DMS53 treated with DMSO at 0.1 percent for 48 hours (cell line): ENCODE measurements around the gene ACYP1.
"Not testable (repeated sequence)": the region's sequence is repeated elsewhere in the genome, so short reads cannot be mapped to it uniquely, and the experiment has no call there.

Experiments
- DNase-seq: peaks from one replicate; lab custom pipeline; 2025; ENCODE audit not compliant: unreplicated experiment; lab: John Stamatoyannopoulos, UW

ACYP1 gene

DNA sequence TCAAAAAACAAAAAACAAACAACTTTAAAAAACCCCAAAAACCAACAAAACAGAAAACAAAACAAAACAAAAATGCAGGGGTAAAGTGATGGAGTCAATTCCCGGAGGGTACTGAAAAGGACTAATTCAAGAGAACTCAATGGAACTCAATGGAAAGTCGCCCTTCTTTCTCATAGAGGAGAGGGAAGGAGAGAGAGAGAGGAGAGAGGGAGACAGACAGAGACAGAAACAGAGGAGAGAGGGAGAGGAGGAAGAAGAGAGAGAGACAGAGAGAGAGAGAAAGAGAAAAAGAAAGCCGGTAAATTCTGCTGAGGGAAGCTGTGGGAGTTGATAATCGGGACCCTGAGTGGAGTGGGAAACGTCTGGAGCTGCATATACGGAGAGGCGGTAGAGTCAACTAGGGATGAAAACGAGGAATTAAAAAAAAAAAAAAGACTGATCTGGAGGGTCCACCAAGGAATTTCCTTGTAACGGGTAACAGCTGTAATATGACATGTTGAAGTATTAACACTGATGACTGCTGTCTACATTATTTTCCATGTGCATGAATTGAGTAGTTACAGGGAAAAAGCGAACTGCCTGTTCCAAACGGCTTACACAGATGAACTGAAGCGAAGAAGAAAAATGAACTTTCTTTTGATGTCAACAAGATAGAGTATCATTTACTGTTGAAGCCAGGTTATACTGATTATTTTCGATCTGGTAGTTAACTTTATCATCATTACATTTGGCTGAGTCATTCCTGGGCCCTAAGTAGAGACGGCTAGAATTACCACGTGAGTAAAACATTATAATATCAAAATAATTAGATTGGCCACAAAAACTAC lies 4.7 kb upstream of the ACYP1 start:
- DNase-seq, result peak; percentile 19

DNA sequence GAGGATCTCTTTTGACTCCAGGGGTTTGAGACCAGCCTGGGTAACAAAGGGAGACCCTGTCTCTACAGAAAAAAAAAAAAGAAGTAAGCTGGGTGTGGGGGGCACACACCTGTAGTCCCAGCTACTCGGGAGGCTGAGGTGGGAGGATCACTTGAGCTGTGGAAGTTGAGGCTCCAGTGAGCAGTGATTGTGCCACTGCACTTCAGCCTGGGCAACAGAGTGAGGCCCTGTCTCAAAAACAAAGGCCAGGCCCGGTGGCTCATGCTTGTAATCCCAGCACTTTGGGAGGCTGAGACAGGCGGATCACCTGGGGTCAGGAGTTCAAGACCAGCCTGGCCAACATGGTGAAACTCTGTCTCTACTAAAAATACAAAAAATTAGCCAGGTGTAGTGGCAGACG lies 3.9 kb upstream of the ACYP1 start:
- DNase-seq, result not testable (repeated sequence)

DNA sequence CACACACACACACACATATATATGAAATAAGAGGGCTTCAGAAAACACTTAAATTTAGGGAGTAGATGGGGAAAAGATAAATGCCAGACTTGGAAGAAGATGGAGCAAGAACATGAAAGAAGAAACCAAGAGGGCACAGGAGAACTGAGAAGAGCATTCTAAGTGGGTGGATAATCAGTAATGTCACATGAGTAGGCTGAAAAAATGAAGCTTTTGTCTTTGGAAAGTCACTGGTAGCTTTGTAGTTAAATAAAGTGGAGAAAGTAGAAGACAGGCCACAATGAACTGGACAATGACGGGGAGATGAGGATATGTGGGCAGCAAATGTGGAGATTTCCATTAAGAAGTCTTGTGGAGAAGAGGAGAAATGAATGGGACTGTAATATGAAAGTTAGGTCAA lies 3.4 kb upstream of the ACYP1 start:
- DNase-seq, result no peak

DNA sequence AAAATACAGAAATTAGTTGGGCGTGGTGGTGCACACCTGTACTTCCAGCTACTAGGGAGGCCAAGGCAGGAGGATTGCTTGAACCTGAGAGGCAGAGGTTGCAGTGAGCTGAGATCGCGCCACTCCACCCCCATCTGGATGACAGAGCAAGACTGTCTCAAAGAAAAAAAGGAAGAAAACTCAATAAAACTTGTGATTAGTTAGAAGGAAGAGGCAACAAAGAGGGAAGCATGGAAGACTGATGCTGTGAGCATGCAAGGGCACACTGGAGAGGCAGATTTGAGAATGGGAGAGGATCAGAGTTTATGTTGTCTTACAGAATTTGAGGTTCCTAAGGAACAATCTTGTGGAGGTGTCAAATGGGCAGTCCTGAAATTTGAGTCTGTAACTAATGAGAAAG lies 2.9 kb upstream of the ACYP1 start:
- DNase-seq, result no peak

DNA sequence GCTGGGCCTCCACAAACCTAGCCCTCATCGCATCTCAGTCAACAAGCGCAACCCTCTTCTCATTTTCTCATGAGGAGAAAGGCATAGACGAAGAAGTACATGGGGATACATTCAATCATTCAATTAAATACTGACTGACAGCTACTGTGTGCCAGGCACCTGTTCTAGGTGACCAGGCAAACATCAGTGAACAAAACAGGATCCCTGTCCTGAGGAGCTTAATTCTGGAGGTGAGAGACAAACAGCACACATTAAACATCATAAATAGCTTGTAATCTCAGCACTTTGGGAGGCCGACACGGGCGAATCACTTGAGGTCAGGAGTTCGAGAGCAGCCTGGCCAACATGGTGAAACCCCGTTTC lies 362 bp upstream of the ACYP1 start:
- no peak for DNase-seq

DNA sequence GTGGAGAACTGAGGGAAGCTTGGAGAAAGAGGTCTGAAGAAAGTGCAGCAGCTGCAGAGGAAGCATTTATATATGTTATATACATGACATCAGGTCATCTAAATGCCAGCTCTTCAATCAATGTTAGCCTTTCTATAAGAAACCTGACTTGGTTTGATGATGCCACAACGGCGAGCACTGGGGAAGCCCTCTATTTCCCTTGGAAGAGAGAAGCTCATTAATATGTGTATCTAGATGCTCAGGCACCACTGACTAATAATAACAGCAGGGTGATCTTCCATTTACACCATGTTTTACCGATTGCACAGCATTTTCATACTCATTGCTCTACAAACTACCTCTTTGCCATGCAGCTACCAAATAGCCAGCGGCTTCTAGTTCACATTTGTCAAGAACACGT lies 811 bp downstream of the ACYP1 start:
- DNase-seq, result no peak

DNA sequence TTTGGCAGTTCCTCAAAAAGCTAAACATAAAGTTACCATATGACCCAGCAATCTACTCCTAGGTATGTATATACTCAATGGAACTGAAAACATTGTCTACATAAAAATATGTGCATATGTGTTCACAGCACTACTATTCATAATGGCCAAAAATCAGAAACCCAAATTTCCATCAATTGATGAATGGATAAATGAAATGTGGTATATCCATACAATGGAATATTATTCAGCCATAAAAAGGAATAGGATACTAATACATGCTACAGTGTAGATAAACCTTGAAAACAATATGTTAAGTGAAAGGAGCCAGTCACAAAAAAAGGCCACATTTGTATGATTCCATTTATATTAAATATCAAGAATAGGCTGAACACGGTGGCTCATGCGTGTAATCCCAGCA lies 3.4 kb downstream of the ACYP1 start:
- no peak for DNase-seq

DNA sequence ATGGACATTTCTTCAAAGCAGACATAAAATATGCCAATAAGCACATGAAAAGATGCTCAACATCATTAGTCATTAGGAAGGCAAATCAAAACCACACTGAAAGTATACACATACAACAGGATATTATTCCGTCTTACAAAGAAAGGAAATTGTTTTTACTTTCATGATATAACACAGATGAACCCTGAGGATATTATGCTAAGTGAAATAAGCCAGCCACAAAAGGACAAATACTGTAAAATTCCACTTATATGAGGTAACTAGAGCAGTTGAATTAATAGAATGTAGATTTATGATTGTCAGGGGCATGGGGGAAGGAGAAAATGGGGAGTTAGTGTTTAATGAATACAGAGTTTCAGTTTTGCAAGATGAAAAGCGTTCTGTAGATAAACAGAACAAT lies 4.2 kb downstream of the ACYP1 start:
- DNase-seq, result no peak

DNA sequence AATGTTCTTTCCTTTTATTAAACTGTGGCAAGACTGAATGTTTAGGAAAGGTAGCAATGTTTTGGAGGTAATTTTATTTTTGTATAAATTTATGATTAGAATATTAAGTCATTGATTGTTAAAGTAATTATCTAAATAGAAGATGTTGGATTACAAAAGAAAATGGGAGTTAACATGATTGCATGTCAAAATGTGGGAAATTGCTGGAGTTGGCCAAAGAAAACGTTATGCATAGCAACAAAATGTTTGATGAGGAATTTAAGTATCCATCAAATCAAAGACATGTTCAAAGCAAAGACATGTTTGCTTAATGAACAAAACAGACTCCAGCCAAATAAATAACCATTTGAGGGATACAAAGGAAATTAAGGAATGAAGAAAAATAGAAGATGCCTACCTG lies 9.4 kb downstream of the ACYP1 start:
- no peak for DNase-seq

DNA sequence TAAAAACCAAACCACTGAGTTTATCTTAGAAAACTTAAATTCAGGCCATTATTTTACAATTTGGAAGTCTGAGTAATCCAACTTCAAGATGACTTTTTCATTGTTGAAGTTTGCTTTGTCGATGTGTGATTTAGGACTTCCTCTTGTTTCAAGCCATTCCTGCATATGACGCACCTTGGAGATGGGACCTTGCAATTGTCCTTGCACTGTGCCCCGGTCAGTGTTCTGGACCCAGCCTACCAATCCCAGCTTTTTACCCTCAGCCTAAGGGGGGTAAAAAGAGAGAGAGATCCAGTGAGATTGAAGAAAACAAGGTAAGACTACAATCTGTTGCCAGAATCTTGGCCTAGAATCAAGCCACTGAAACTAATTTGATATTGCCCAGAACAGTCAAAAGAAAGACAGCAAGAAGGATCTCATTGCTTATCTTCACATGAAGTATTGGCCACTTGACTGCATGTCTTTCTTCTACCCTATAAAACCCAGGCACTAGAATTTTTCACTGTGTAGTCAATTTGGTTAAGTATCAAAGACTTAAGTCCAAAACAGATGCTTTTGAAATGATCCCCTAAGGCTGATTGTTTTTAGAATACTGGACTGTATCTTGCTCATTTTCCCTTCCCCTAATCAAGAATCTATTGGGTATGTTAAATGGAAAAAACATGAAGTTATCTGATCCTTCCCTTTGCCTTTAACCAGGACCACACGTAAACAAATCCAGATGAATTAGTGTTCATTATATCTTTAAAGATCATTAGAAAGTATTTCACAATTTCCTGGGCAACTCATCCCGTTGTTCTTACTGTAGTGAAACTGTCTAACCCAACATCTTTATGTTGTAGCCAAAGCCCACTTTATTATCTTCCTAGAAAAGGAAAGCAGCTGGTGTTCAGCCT lies 10.2 kb downstream of the ACYP1 start:
- DNase-seq, result no peak

DNA sequence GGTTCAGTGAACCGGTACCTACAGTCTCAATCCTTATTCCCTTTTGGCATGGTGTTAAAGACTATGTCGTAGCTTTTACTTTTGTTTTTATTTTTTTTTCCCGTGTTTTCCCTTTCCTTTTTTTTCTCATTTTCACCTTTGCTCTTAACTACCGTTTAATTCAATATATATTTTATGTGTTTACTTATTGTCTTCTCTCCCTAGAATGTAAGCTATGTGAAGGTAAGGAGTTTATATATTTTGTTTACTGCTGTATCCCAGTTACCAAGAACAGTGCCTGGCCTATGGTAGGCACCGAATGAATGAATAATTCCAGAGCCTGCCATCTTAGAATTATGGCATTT lies 12.3 kb downstream of the ACYP1 start:
- DNase-seq, result no peak

DNA sequence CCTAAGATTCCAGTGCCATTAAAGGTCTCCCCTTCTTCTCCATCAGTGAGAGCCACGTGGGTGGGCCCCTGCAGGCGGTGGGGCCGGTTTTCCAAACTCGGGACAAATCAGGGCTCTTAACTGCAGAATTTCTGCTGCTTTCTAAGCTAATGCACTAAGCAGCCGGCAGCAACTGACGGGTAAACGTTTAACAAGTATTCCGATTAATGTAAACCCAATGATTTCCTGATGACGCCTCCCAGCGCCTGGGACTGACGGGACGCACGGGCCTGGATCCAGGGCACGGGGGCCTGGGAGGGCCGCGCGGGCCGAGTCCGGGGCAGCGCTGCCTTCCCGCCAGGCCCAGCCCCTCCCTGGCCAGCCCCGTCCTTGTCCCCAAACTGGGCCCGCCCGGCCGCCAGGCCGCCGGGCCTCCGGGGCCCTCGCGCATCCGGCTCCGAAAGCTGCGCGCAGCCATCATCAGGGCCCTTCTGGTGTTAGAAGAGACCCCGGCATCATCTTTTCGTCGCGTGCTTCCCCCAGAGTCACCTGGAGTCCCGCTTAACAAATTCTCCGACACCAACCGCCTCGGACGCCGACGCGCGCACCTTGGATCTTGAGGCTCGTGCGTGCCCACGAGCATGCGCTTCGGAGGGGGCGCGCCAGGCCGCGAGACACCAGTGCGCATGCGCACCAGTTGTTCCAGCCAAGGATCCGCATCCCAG lies 12.8 kb downstream of the ACYP1 start, which contains the start of gene MLH3:
Gene MLH3, minus strand, starts transcription at position 616 of the 704 bp plus-strand sequence. CDS start 1,812 bp downstream, outside the sequence.
- peak; percentile 55 for DNase-seq

DNA sequence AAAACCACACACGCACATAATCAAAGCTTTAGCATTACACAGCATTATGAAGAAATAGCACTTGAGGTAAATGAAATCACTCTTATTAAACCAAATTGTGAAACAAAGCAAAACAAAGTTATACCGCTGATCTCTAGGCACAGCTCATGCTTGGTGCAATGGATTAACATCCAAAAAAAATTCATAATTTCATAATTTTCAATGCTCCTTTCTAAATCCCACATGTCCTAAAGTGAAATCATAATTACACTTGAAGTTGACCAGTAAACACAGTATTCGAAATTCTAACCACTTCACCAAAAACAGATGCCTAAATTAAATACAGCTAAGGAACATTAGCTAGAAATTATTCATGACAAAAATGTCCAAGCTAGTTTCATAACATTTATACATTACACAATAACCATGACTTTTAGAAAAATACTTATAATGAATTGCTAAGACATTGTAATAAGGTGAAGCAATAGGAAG lies 14.1 kb downstream of the ACYP1 start:
- no peak for DNase-seq

DNA sequence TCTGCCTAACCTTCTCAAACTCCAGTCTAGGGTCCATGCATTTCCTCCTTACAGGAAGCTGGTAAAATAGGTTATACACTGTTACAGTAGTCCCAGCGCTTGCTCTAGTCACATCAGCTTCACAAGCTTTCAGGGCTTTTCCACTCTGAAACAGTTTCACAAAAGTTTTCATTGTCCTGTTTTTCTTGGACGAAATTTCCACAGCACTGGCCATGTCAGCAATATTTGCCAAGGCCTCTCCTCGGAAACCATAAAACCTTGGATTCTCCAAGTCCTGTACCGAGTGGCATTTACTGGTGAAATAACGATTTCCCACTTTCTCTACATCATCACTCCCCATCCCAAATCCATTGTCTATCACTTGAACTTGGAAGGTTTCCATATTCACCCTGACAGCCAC lies 14.7 kb downstream of the ACYP1 start:
- no peak for DNase-seq

DNA sequence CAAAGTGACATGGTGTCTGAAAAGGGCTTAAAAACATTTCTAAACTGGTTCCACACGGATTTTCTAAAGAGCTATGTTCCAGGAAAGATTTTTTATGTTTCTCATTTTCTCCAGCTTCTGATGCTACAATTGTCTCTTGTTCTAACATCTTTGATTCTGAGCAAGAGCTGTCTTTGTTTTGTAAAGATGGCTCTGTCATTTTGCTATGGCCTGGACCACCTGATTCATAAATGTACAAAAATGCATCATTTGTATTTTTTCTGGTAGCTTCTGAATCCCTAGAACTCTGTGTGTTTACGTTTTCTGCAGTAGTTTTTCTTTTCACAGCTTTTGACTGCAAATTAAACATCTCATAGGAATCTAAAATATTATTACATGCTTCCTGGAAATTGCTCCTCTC lies 15.7 kb downstream of the ACYP1 start:
- DNase-seq, result no peak

DNA sequence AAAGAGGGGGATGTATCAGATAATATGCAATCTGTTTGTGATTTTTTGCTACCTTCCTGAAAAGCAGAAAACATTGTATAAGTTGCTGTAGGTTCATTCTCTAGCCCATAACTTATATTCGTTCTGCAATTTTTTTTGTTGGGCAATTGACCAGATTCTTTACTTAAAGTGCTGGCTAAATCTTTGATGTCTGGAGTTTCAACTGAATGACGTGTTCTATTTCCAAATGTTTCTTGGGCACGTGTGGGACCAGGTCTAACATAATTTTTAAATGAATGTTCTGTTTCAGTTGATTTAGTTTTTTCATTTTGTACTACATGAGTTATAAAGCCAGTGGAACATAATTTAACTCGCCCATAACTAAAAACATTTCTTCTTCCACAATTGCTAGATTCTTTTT lies 16.3 kb downstream of the ACYP1 start:
- DNase-seq, result no peak

DNA sequence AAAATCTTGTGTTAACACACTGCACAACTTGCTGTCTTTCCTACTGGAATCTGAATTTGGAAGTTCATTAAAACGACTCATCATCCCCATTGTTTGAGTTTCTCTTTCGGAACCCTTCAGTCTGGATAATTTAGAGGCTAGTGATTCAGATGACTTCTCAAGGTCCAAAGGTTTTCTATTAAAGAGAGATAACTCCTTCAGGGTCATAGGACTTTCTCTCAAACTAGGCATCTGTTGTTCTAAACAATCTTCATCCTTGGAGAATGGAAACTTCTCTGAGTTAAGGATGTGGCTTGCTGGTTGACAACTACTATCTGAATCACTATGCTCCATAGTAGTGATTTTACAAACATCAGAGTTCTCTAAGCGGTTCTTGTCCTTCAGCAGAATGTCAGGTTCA lies 16.9 kb downstream of the ACYP1 start:
- DNase-seq, result no peak

DNA sequence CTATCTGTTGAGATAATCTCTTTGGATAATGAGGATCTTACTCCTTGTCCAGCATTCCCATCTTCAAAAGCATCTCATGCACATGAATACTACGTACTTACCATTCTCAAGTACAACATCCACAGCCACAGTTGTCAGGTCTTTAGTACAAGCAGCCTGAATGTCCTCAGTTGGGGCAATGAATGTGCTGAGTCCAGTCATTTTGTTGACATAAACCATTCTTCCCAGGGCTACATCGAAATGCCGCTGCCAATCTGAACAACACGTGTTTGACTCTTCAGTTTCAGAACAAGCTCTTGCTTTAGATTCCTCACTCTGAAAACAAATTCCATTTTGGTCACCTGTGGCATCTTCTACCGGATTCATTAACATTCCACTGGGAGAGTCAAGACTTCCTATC lies 17.5 kb downstream of the ACYP1 start:
- no peak for DNase-seq

DNA sequence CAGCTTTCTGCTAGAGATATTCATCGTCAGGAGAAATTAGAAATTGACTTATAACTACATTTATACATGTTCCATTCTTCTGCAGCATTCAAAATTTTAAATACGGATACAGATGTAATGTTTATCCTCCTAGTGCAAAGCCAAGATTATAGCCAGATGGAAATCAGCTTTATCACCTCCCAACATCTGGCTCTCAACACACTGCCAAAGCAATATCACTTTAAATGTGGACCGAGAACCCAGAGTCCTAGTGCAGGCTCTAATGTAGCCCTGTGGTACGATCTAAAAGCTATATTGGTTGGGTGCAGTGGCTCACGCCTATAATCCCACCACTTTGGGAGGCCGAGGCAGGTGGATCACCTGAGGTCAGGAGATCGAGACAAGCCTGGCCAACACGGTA lies 19.1 kb downstream of the ACYP1 start:
- DNase-seq, result no peak

DNA sequence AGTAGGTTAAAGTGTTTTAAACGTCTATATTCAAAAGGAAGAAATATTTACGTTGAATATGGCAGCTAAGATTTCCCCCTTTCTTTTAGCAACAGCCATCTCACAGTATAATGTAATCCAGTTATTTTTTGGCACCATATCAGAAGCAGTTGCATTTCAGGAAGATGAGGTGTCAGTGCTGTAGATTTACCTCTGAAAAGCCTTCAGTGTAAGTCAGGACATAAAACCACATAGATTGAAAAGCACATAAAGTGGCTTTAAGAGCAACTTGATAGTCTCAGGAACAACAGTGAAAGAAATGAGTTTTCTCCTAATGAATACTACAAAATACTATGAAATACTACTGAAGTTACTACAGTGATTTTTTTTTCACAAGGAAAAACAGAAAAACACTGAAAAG lies 19.5 kb downstream of the ACYP1 start:
- no peak for DNase-seq

DNA sequence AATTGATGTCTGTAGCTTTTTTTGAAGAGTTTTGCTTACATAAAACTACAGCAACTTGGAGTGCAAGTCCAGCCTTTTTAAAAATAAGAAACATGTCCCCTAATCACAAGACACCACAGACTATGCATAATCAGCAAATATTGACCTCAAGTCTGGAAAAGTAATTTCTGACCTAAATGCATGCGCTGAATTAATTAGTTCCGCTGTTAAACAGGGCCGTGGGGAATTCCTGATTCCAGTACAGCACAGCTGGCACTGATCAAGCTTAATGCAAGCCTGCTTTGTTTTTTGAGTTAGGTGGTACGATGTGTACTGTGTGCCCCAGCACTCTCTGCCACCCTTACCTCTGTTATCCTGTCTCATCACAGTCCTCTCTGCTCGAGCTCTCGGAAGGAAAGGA lies 21.8 kb downstream of the ACYP1 start:
- DNase-seq, result no peak

DNA sequence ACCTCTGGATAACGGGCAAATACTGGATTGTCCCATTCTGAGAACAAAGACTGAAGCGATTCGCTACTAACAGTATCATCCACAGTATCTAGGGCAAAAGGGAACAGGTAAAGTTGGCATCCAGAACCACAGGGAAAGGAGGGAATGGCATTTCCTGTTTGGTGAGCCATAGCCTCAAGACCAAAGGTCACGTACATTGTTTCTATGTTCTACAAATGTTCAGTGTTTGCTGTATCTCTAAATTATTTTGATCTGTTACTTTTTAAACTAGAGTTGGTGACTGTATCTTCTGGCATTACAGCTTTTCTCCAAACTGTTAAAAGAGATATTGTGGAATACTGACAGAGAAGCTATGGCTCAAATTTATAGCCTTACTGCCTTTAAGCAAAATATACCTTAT lies 22.2 kb downstream of the ACYP1 start:
- no peak for DNase-seq
